ENCODE results near the gene SMAD4. TPM values are rescaled to one million over a fixed set of nuclear protein-coding genes. Genes with fewer than 3 reads are reported as not detected.
"Not testable (repeated sequence)": the region's sequence is repeated elsewhere in the genome, so short reads cannot be mapped to it uniquely, and the experiment has no call there.

SMAD4 gene
- total RNA-seq, 1 experiment from 2014 or later: 60.7 TPM

GRCh38 chr18:51110073-51110797, 80.2 kb downstream of the SMAD4 start:
- CTCF ChIA-PET: no interaction called here
- Histone ChIP-seq H3K27ac (no peak overlapping the region), H3K4me2 (peak overlapping the region; percentile 22; the same call in 1 of the 2 replicates), H3F3A (ENCODE audit: insufficient read depth, low read depth) (no peaks in the 10 kb centered on the region), H3K36me3 (ENCODE audit: low read depth) (no peaks in the 10 kb centered on the region), H3K4me1 (replicated peaks; ENCODE audit: insufficient read depth) (no peaks in the 10 kb centered on the region), H3K9me2 (ENCODE audit: insufficient read depth) (no peaks in the 10 kb centered on the region), H3K79me2 (ENCODE audit: low read depth) (no peaks in the 10 kb centered on the region), H2AFZ (no peak overlapping the region), H3K27me3 (ENCODE audit: insufficient read depth, low read depth) (no peaks in the 10 kb centered on the region), H4K20me1 (ENCODE audit: insufficient read depth) (no peaks in the 10 kb centered on the region), H3K4me3 (no peak overlapping the region), H3K9me3 (ENCODE audit: insufficient read depth, low read depth) (no peaks in the 10 kb centered on the region)
- no TSS peak for BruUV-seq (replicated peaks)
- POLR2A ChIA-PET (ENCODE audit: unreplicated experiment): no interaction called here
- no peak for TF ChIP-seq EZH2 (IDR thresholded peaks at IDR 0.05; ENCODE audit: low read depth)
- TF ChIP-seq, protein P1, sequence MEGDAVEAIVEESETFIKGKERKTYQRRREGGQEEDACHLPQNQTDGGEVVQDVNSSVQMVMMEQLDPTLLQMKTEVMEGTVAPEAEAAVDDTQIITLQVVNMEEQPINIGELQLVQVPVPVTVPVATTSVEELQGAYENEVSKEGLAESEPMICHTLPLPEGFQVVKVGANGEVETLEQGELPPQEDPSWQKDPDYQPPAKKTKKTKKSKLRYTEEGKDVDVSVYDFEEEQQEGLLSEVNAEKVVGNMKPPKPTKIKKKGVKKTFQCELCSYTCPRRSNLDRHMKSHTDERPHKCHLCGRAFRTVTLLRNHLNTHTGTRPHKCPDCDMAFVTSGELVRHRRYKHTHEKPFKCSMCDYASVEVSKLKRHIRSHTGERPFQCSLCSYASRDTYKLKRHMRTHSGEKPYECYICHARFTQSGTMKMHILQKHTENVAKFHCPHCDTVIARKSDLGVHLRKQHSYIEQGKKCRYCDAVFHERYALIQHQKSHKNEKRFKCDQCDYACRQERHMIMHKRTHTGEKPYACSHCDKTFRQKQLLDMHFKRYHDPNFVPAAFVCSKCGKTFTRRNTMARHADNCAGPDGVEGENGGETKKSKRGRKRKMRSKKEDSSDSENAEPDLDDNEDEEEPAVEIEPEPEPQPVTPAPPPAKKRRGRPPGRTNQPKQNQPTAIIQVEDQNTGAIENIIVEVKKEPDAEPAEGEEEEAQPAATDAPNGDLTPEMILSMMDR (conservative IDR thresholded peaks at IDR 0.05): peak; percentile 93
- peak in 1 of 2 experiments; percentile 46 for DNase-seq
- intact Hi-C loops (cut with micrococcal nuclease; ENCODE audit: unreplicated experiment): no loop called here

DNA sequence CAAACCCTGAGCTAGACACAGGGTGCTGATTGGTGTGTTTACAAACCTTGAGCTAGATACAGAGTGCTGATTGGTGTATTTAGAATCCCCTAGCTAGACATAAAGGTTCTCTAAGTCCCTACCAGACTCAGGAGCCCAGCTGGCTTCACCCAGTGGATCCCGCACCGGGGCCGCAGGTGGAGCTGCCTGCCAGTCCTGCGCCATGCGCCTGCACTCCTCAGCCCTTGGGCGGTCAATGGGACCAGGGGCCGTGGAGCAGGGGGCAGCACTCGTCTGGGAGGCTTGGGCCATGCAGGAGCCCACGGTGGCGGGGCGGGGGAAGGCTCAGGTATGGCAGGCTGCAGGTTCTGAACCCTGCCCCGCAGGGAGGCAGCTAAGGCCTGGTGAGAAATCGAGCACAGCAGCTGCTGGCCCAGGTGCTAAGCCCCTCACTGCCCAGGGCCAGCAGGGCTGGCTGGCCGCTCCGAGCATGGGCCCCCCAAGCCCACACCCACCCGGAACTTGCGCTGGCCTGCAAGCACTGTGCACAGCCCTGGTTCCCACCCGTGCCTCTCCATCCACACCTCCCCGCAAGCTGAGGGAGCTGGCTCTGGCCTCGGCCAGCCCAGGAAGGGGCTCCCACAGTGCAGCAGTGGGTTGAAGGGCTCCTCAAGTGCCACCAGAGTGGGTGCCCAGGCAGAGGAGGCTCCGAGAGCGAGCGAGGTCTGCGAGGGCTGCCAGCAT, 81.8 kb downstream of the SMAD4 start:
- H3K36me3 ChIP-seq (ENCODE audit: low read depth); H3K4me1 ChIP-seq (replicated peaks; ENCODE audit: insufficient read depth); H3K9me3 ChIP-seq (ENCODE audit: insufficient read depth, low read depth); BruUV-seq (replicated peaks); H2AFZ ChIP-seq; H3K79me2 ChIP-seq (ENCODE audit: low read depth); H4K20me1 ChIP-seq (ENCODE audit: insufficient read depth); H3K4me2 ChIP-seq; POLR2A ChIA-PET (ENCODE audit: unreplicated experiment); DNase-seq; H3K27ac ChIP-seq; H3K4me3 ChIP-seq; H3K27me3 ChIP-seq (ENCODE audit: insufficient read depth, low read depth); H3F3A ChIP-seq (ENCODE audit: insufficient read depth, low read depth); intact Hi-C loops (cut with micrococcal nuclease; ENCODE audit: unreplicated experiment); H3K9me2 ChIP-seq (ENCODE audit: insufficient read depth): not testable (repeated sequence)
- CTCF ChIA-PET: interaction anchor here (0.7 kb wide), 1 partner anchor 18 kb away, joined by 4 read pairs; no protein-coding TSS in a partner anchor

DNA sequence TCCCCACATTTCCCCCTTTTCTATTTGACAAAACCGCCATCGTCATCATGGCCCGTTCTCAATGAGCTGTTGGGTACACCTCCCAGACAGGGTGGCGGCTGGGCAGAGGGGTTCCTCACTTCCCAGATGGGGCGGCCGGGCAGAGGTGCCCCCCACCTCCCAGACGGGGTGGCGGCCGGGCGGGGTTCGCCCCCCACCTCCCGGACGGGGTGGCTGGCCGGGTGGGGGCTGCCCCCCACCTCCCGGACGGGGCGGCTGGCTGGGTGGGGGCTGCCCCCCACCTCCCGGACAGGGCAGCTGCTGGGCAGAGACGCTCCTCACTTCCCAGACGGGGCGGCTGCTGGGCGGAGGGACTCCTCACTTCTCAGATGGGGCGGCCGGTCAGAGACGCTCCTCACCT, 87.0 kb downstream of the SMAD4 start:
- H3K79me2 ChIP-seq (ENCODE audit: low read depth); DNase-seq; H3K36me3 ChIP-seq (ENCODE audit: low read depth); POLR2A ChIA-PET (ENCODE audit: unreplicated experiment); H3K9me2 ChIP-seq (ENCODE audit: insufficient read depth); H3K27ac ChIP-seq; CTCF ChIA-PET; H2AFZ ChIP-seq; H3K9me3 ChIP-seq (ENCODE audit: insufficient read depth, low read depth); H3F3A ChIP-seq (ENCODE audit: insufficient read depth, low read depth); intact Hi-C loops (cut with micrococcal nuclease; ENCODE audit: unreplicated experiment); H3K4me3 ChIP-seq; H3K4me2 ChIP-seq; H3K27me3 ChIP-seq (ENCODE audit: insufficient read depth, low read depth); BruUV-seq (replicated peaks); H4K20me1 ChIP-seq (ENCODE audit: insufficient read depth); H3K4me1 ChIP-seq (replicated peaks; ENCODE audit: insufficient read depth): not testable (repeated sequence)

- H3K27me3 ChIP-seq (ENCODE audit: insufficient read depth, low read depth); DNase-seq; BruUV-seq (replicated peaks); H3K9me2 ChIP-seq (ENCODE audit: insufficient read depth); CTCF ChIA-PET; H3K4me3 ChIP-seq; H3K79me2 ChIP-seq (ENCODE audit: low read depth); H3K4me2 ChIP-seq; H3K9me3 ChIP-seq (ENCODE audit: insufficient read depth, low read depth); H4K20me1 ChIP-seq (ENCODE audit: insufficient read depth); H2AFZ ChIP-seq; H3K27ac ChIP-seq; POLR2A ChIA-PET (ENCODE audit: unreplicated experiment); intact Hi-C loops (cut with micrococcal nuclease; ENCODE audit: unreplicated experiment); H3F3A ChIP-seq (ENCODE audit: insufficient read depth, low read depth); H3K4me1 ChIP-seq (replicated peaks; ENCODE audit: insufficient read depth); H3K36me3 ChIP-seq (ENCODE audit: low read depth): not testable (repeated sequence)
Measured at GRCh38 chr18:51119561-51119960, 89.5 kb downstream of the SMAD4 start.

DNA sequence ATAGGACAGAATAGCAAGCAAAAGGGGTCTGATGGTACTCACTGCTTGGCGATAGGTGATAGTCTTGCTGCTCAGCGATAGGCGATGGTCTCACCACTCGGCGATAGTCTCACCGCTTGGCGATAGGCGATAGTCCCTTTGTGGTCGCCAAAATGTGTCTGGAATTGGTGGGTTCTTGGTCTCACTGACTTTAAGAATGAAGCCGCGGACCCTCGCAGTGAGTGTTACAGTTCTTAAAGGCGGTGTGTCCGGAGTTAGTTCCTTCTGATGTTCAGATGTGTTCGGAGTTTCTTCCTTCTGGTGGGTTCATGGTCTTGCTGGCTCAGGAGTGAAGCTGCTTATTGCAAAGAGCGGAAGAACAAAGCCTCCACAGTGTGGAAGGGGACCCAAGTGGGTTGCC, 90.0 kb downstream of the SMAD4 start:
- H3K9me3 ChIP-seq (ENCODE audit: insufficient read depth, low read depth); H3K27ac ChIP-seq; H3K4me3 ChIP-seq; intact Hi-C loops (cut with micrococcal nuclease; ENCODE audit: unreplicated experiment); H3K36me3 ChIP-seq (ENCODE audit: low read depth); H3K79me2 ChIP-seq (ENCODE audit: low read depth); POLR2A ChIA-PET (ENCODE audit: unreplicated experiment); H3K27me3 ChIP-seq (ENCODE audit: insufficient read depth, low read depth); DNase-seq; H3K4me2 ChIP-seq; H3K9me2 ChIP-seq (ENCODE audit: insufficient read depth); CTCF ChIA-PET; H2AFZ ChIP-seq; BruUV-seq (replicated peaks); H3K4me1 ChIP-seq (replicated peaks; ENCODE audit: insufficient read depth); H4K20me1 ChIP-seq (ENCODE audit: insufficient read depth); H3F3A ChIP-seq (ENCODE audit: insufficient read depth, low read depth): not testable (repeated sequence)
